Measurements from ENCODE around the gene PCNX3. TPM values are rescaled to one million over a fixed set of nuclear protein-coding genes. Genes with fewer than 3 reads are reported as not detected.

Gene PCNX3
- total RNA-seq, 1 experiment from 2014 or later: 50.4 TPM

DNA sequence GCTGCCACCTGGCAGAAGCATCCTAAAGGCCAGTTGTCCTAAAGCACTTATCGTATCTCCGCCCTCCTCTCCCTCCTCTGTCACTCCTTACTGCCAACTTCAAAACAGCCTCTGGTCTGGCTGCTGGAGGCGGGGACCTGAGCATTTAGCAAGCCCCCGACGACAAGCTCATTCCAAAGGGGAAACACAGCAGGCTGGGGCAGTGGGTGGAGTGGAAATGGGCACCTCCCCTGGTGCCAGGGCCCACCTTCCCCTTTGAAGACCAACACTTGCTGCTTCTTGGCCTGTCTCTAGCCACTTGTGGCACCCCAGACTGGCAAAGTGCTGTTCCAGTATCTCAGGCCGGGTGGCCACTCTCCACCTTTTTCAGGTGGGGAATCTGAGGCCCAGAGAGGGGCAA, 5.2 kb upstream of the PCNX3 start:
- Histone ChIP-seq H3K9me3 (ENCODE audit: control insufficient read depth in 1 of 2, insufficient read depth in 1 of 2, low read depth in 1 of 2, low read length in 2 of 2) (no peaks in the 10 kb centered on the region), H3K36me3 (ENCODE audit: control insufficient read depth in 1 of 2, insufficient read depth in 2 of 2, low read length in 2 of 2) (peaks cover 5 to 16% of the 10 kb centered on the region in 2 experiments; a peak in 3 of 4 replicates), H3K9ac (ENCODE audit: low read length) (no peak overlapping the region), H3K4me3 (replicated peaks in 1 of 2; ENCODE audit: low read depth in 1 of 2, low read length in 2 of 2) (no peak overlapping the region), H3K27me3 (ENCODE audit: insufficient read depth, low read length) (no peaks in the 10 kb centered on the region), H3K4me2 (ENCODE audit: low read length) (no peak overlapping the region), H3K79me2 (ENCODE audit: insufficient read depth, low read length) (peaks cover 48% of the 10 kb centered on the region), H3K9me2 (ENCODE audit: insufficient read depth) (no peaks in the 10 kb centered on the region), H2AFZ (ENCODE audit: low read depth, low read length, poor library complexity, severe bottlenecking) (no peak overlapping the region), H4K20me1 (ENCODE audit: insufficient read depth) (no peaks in the 10 kb centered on the region), H3K27ac (ENCODE audit: low read depth, low read length) (no peak overlapping the region), H3K4me1 (ENCODE audit: control insufficient read depth in 1 of 2, insufficient read depth in 2 of 2, low read length in 2 of 2) (peaks cover 13 to 61% of the 10 kb centered on the region in 2 experiments)
- no peak for ATAC-seq
- RAD21 ChIA-PET (ENCODE audit: low non-redundant PET in 1 of 2, low total read pairs in 2 of 2, uncharacterized antibody in 2 of 2, unreplicated experiment in 2 of 2): no interaction called here
- POLR2A ChIA-PET: interaction anchor here (1.4 kb wide), 1 partner anchor 51 kb away, joined by 3 read pairs; no protein-coding TSS in a partner anchor
- no peak for DNase-seq (ENCODE audit: low read depth, low spot score)
- intact Hi-C loops (cut with micrococcal nuclease): no loop called here
- TF ChIP-seq CBX3 (IDR thresholded peaks at IDR 0.05; ENCODE audit: low read depth) (no peak), SP1 (IDR thresholded peaks at IDR 0.05; ENCODE audit: low read depth) (no peak), POLR2AphosphoS5 (IDR thresholded peaks at IDR 0.05; ENCODE audit: low read depth, low read length) (no peak), EZH2 (IDR thresholded peaks at IDR 0.05) (no peak), SIN3A (IDR thresholded peaks at IDR 0.05; ENCODE audit: low read depth) (no peak), ELF1 (IDR thresholded peaks at IDR 0.05; ENCODE audit: borderline replicate concordance, low read depth) (no peak), ZFX (IDR thresholded peaks at IDR 0.05) (no peak), ZNF274 (IDR thresholded peaks at IDR 0.05; ENCODE audit: low read depth, low read length) (no peak), TCF7L2 (IDR thresholded peaks at IDR 0.05; ENCODE audit: borderline replicate concordance, extremely low read depth, insufficient read depth, insufficient read length) (no peak), CEBPB (IDR thresholded peaks at IDR 0.05; ENCODE audit: low read depth) (no peak), SRF (IDR thresholded peaks at IDR 0.05; ENCODE audit: low read depth) (no peak)
- TF ChIP-seq, protein P1, sequence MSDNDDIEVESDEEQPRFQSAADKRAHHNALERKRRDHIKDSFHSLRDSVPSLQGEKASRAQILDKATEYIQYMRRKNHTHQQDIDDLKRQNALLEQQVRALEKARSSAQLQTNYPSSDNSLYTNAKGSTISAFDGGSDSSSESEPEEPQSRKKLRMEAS (IDR thresholded peaks at IDR 0.05): no peak
- TF ChIP-seq, protein P2, sequence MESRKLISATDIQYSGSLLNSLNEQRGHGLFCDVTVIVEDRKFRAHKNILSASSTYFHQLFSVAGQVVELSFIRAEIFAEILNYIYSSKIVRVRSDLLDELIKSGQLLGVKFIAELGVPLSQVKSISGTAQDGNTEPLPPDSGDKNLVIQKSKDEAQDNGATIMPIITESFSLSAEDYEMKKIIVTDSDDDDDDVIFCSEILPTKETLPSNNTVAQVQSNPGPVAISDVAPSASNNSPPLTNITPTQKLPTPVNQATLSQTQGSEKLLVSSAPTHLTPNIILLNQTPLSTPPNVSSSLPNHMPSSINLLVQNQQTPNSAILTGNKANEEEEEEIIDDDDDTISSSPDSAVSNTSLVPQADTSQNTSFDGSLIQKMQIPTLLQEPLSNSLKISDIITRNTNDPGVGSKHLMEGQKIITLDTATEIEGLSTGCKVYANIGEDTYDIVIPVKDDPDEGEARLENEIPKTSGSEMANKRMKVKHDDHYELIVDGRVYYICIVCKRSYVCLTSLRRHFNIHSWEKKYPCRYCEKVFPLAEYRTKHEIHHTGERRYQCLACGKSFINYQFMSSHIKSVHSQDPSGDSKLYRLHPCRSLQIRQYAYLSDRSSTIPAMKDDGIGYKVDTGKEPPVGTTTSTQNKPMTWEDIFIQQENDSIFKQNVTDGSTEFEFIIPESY (IDR thresholded peaks at IDR 0.05; ENCODE audit: extremely low read depth, insufficient replicate concordance, low read length): no peak
- TF ChIP-seq, protein P3, sequence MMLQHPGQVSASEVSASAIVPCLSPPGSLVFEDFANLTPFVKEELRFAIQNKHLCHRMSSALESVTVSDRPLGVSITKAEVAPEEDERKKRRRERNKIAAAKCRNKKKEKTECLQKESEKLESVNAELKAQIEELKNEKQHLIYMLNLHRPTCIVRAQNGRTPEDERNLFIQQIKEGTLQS (IDR thresholded peaks at IDR 0.05): no peak
- no TSS peak for BruUV-seq (replicated peaks)
- CTCF ChIA-PET: no interaction called here

Measured in HCT116 (cell line).